Neural progenitor cell (in vitro differentiated cells): ENCODE measurements around the gene SLC15A1. TPM values are rescaled to one million over a fixed set of nuclear protein-coding genes. Genes with fewer than 3 reads are reported as not detected.
A peak's percentile ranks its signal among the peaks of the same experiment; 100 is the strongest.

Experiments
- DNase-seq: peaks from one replicate; pipeline ENCODE4 v3.0.0-alpha.2; 2016; ENCODE audit warnings: low spot score
- H2AFZ ChIP-seq: fragments of 200-600 bp; sonication (generic); replicated peaks from 2 replicates; pipeline ENCODE4 v1.6.1; 2016; ENCODE audit warnings: antibody characterized with exemption
- H3F3A ChIP-seq: fragments of 200-600 bp; sonication (generic); 2 replicates; pipeline ENCODE4 v1.6.1; 2016; ENCODE audit warnings: antibody characterized with exemption, low read depth
- H3K27ac ChIP-seq: fragments of 200-600 bp; sonication (generic); 2 replicates; pipeline ENCODE4 v1.5.1; 2016; ENCODE audit warnings: mild to moderate bottlenecking
- H3K27me3 ChIP-seq: fragments of 200-600 bp; sonication (generic); 2 replicates; pipeline ENCODE4 v1.6.1; 2016; ENCODE audit warnings: mild to moderate bottlenecking, moderate library complexity
- H3K36me3 ChIP-seq: fragments of 200-600 bp; sonication (generic); 2 replicates; pipeline ENCODE4 v1.5.1; 2016
- H3K4me1 ChIP-seq: fragments of 200-600 bp; sonication (generic); 2 replicates; pipeline ENCODE4 v1.6.1; 2016; ENCODE audit warnings: mixed run types
- H3K4me2 ChIP-seq: fragments of 200-600 bp; sonication (generic); 2 replicates; pipeline ENCODE4 v1.6.1; 2016
- H3K4me3 ChIP-seq: fragments of 200-600 bp; sonication (generic); 2 replicates; pipeline ENCODE4 v1.5.1; 2016
- H3K79me2 ChIP-seq: fragments of 200-600 bp; sonication (generic); 2 replicates; pipeline ENCODE4 v1.6.1; 2016; ENCODE audit warnings: low read depth
- H3K9ac ChIP-seq: fragments of 200-600 bp; sonication (generic); 2 replicates; pipeline ENCODE4 v1.6.1; 2016
- H3K9me3 ChIP-seq: fragments of 200-600 bp; sonication (generic); 2 replicates; pipeline ENCODE4 v1.5.1; 2016; ENCODE audit warnings: low read depth
- H4K20me1 ChIP-seq: fragments of 200-600 bp; sonication (generic); 2 replicates; pipeline ENCODE4 v1.6.1; 2016; ENCODE audit warnings: low read depth
- H3K27ac Mint-ChIP-seq: 3 replicates; pipeline ENCODE4 v1.8.0; 2021; ENCODE audit warnings: mixed read lengths
- H3K27me3 Mint-ChIP-seq: 2 replicates; pipeline ENCODE4 v1.8.0; 2022; ENCODE audit warnings: low read depth, mild to moderate bottlenecking, inconsistent platforms, moderate library complexity, mixed read lengths; ENCODE audit not compliant: insufficient read depth
- H3K36me3 Mint-ChIP-seq: 3 replicates; pipeline ENCODE4 v1.8.0; 2021; ENCODE audit warnings: mixed read lengths
- H3K4me1 Mint-ChIP-seq: 3 replicates; pipeline ENCODE4 v1.8.0; 2021; ENCODE audit warnings: mixed read lengths
- H3K4me3 Mint-ChIP-seq: 3 replicates; pipeline ENCODE4 v1.8.0; 2021; ENCODE audit warnings: mild to moderate bottlenecking, moderate library complexity, mixed read lengths
- H3K9me3 Mint-ChIP-seq: 3 replicates; pipeline ENCODE4 v1.8.0; 2020; ENCODE audit warnings: mixed read lengths
- CTCF ChIP-seq: fragments of 200-600 bp; sonication (generic); IDR thresholded peaks from 2 replicates; pipeline ENCODE4 v1.5.1; 2017; ENCODE audit warnings: antibody characterized with exemption, mild to moderate bottlenecking
- EZH2 ChIP-seq: fragments of 200-600 bp; sonication (generic); IDR thresholded peaks from 2 replicates; pipeline ENCODE4 v1.6.1; 2017; ENCODE audit warnings: antibody characterized with exemption, mild to moderate bottlenecking, moderate library complexity
- EZH2phosphoT487 ChIP-seq: fragments of 200-600 bp; sonication (generic); IDR thresholded peaks from 2 replicates; pipeline ENCODE4 v1.6.1; 2017; ENCODE audit warnings: antibody characterized with exemption
- total RNA-seq: library from RNA; depleted of rRNA; stranded (reverse); fragments of >200 nt; gene quantifications from 2 replicates; pipeline ENCODE4 v1.2.3, GENCODE V29; 2015; ENCODE audit warnings: low replicate concordance

The SLC15A1 gene
- total RNA-seq, 1 donor from 2014 or later = not detected

DNA sequence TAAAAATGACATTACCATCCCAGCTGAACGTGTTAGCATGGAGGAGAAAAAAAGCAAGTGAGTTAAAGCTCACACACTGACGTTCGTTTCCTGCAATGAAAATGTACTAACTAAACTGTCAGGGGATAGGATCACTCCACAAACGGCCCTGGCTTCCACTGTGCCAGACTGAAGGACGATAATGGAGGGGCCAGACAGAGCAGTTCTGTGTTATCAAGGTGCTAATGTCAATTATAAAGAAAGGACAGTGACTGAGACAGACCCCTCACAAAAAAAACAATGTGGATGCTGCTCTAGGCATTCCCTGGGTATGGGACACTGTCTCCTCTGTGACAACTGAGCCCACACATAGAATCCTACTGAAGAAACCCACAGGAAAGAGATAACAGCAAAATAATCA lies 43.7 kb upstream of the SLC15A1 start:
- peaks cover 5% of the 10 kb centered on the region for H3K4me1 Mint-ChIP-seq
- no peak overlapping the region for H3K4me3 Mint-ChIP-seq
- H3K27me3 ChIP-seq = no peaks in the 10 kb centered on the region
- no peaks in the 10 kb centered on the region for H3K36me3 ChIP-seq
- H3F3A ChIP-seq = no peaks in the 10 kb centered on the region
- TF ChIP-seq EZH2 = no peak
- no peaks in the 10 kb centered on the region for H3K9me3 ChIP-seq
- no peaks in the 10 kb centered on the region for H3K9me3 Mint-ChIP-seq
- H3K27ac ChIP-seq = no peak overlapping the region
- no peaks in the 10 kb centered on the region for H4K20me1 ChIP-seq
- H3K27me3 Mint-ChIP-seq = no peaks in the 10 kb centered on the region
- H3K4me2 ChIP-seq = no peak overlapping the region
- peaks cover 4% of the 10 kb centered on the region for H3K36me3 Mint-ChIP-seq
- no peaks in the 10 kb centered on the region for H3K4me1 ChIP-seq
- no peak overlapping the region for H3K27ac Mint-ChIP-seq
- H2AFZ ChIP-seq = no peak overlapping the region
- no peak overlapping the region for H3K9ac ChIP-seq
- DNase-seq = no peak
- H3K4me3 ChIP-seq = no peak overlapping the region
- H3K79me2 ChIP-seq = no peaks in the 10 kb centered on the region

GRCh38 chr13:98795220-98795619 lies 42.7 kb upstream of the SLC15A1 start:
- no peaks in the 10 kb centered on the region for H3K27me3 Mint-ChIP-seq

GRCh38 chr13:98794498-98794897 lies 42.0 kb upstream of the SLC15A1 start:
- H3K27ac Mint-ChIP-seq = no peak overlapping the region
- no peaks in the 10 kb centered on the region for H3K27me3 Mint-ChIP-seq
- H3K9me3 Mint-ChIP-seq = no peaks in the 10 kb centered on the region
- TF ChIP-seq EZH2 (no peak), CTCF (peak; percentile 6), EZH2phosphoT487 (no peak)
- Histone ChIP-seq H4K20me1 (no peaks in the 10 kb centered on the region), H3K4me2 (no peak overlapping the region), H3F3A (no peaks in the 10 kb centered on the region), H3K79me2 (no peaks in the 10 kb centered on the region), H3K9ac (no peak overlapping the region), H2AFZ (no peak overlapping the region), H3K4me3 (no peak overlapping the region), H3K36me3 (no peaks in the 10 kb centered on the region), H3K4me1 (no peaks in the 10 kb centered on the region), H3K27ac (no peak overlapping the region), H3K27me3 (no peaks in the 10 kb centered on the region), H3K9me3 (no peaks in the 10 kb centered on the region)
- peaks cover 5% of the 10 kb centered on the region for H3K4me1 Mint-ChIP-seq
- no peak for DNase-seq
- no peak overlapping the region for H3K4me3 Mint-ChIP-seq
- H3K36me3 Mint-ChIP-seq = peaks cover 4% of the 10 kb centered on the region

More at GRCh38 chr13:98795220-98795619, 42.7 kb upstream of the SLC15A1 start:
- Histone ChIP-seq H3K27me3 (no peaks in the 10 kb centered on the region), H3K4me2 (no peak overlapping the region), H3F3A (no peaks in the 10 kb centered on the region), H3K9ac (no peak overlapping the region), H3K4me1 (no peaks in the 10 kb centered on the region), H3K9me3 (no peaks in the 10 kb centered on the region), H2AFZ (no peak overlapping the region), H3K36me3 (no peaks in the 10 kb centered on the region), H3K79me2 (no peaks in the 10 kb centered on the region), H3K27ac (no peak overlapping the region), H3K4me3 (no peak overlapping the region), H4K20me1 (no peaks in the 10 kb centered on the region)
- no peak for DNase-seq
- Mint-ChIP-seq H3K4me1 (peaks cover 5% of the 10 kb centered on the region), H3K36me3 (peaks cover 4% of the 10 kb centered on the region), H3K9me3 (no peaks in the 10 kb centered on the region), H3K27ac (no peak overlapping the region), H3K4me3 (no peak overlapping the region)
- TF ChIP-seq EZH2phosphoT487 (no peak), CTCF (no peak), EZH2 (no peak)

GRCh38 chr13:98792785-98793495 lies 40.5 kb upstream of the SLC15A1 start:
- Mint-ChIP-seq H3K4me3 (no peak overlapping the region), H3K27ac (no peak overlapping the region), H3K9me3 (no peaks in the 10 kb centered on the region), H3K36me3 (peaks cover 4% of the 10 kb centered on the region), H3K27me3 (peaks cover 3% of the 10 kb centered on the region), H3K4me1 (peaks cover 5% of the 10 kb centered on the region)
- no peak overlapping the region for H3K4me3 ChIP-seq
- H3K9me3 ChIP-seq = no peaks in the 10 kb centered on the region
- H3F3A ChIP-seq = no peaks in the 10 kb centered on the region
- H3K4me1 ChIP-seq = no peaks in the 10 kb centered on the region
- no peak overlapping the region for H3K4me2 ChIP-seq
- no peaks in the 10 kb centered on the region for H3K36me3 ChIP-seq
- H3K27me3 ChIP-seq = no peaks in the 10 kb centered on the region
- no peaks in the 10 kb centered on the region for H4K20me1 ChIP-seq
- H2AFZ ChIP-seq = no peak overlapping the region
- no peaks in the 10 kb centered on the region for H3K79me2 ChIP-seq
- no peak for DNase-seq
- no peak for TF ChIP-seq EZH2phosphoT487
- TF ChIP-seq EZH2 = no peak
- no peak for TF ChIP-seq CTCF
- H3K27ac ChIP-seq = no peak overlapping the region
- no peak overlapping the region for H3K9ac ChIP-seq
